OCI-LY3 (cell line): ENCODE measurements around the gene REEP1.

Source experiments
- H2AFZ ChIP-seq: fragments of 200-600, 300-600 bp; shearing (Covaris generic); 2 replicates; pipeline ENCODE4 v1.6.0; 2014; ENCODE audit warnings: antibody characterized with exemption, low read depth, low read length
- H3K27ac ChIP-seq: fragments of 200-600, 300-600 bp; sonication (generic); 2 replicates; pipeline ENCODE4 v1.5.1; 2014; ENCODE audit warnings: mild to moderate bottlenecking, low read length, moderate library complexity, mixed read lengths
- H3K27me3 ChIP-seq: fragments of 200-600, 300-600 bp; sonication (generic); 2 replicates; pipeline ENCODE4 v1.6.1; 2014; ENCODE audit warnings: low read depth, low read length, mixed read lengths
- H3K36me3 ChIP-seq: fragments of 200-600, 300-600 bp; sonication (generic); replicated peaks from 2 replicates; pipeline ENCODE3; 2014; ENCODE audit warnings: low read depth, low read length, mixed read lengths
- H3K4me1 ChIP-seq: fragments of 300-600, 200-600 bp; sonication (generic); 2 replicates; pipeline ENCODE4 v1.6.1; 2014; ENCODE audit warnings: low read length, mixed read lengths
- H3K4me2 ChIP-seq: fragments of 200-600, 300-600 bp; sonication (generic); 2 replicates; pipeline ENCODE4 v1.6.1; 2014; ENCODE audit warnings: low read length, mixed read lengths
- H3K4me3 ChIP-seq: fragments of 300-600, 200-600 bp; sonication (generic); 2 replicates; pipeline ENCODE4 v1.5.1; 2014; ENCODE audit warnings: antibody characterized with exemption, mild to moderate bottlenecking, low read length, moderate library complexity
- H3K79me2 ChIP-seq: fragments of 300-600, 200-600 bp; shearing (Covaris generic); 2 replicates; pipeline ENCODE4 v1.6.1; 2014; ENCODE audit warnings: mild to moderate bottlenecking, low read length, mixed read lengths
- H3K9ac ChIP-seq: fragments of 300-600, 200-600 bp; shearing (Covaris generic); 2 replicates; pipeline ENCODE4 v1.6.0; 2014; ENCODE audit warnings: mild to moderate bottlenecking, low read length, moderate library complexity
- H3K9me3 ChIP-seq: fragments of 200-600, 300-600 bp; shearing (Covaris generic); 2 replicates; pipeline ENCODE4 v1.6.1; 2014; ENCODE audit warnings: low read length, mixed read lengths; ENCODE audit not compliant: insufficient read depth
- H4K20me1 ChIP-seq: fragments of 200-600, 300-600 bp; sonication (generic); 2 replicates; pipeline ENCODE4 v1.6.1; 2016; ENCODE audit warnings: low read length, mixed read lengths; ENCODE audit not compliant: insufficient read depth
- CTCF ChIP-seq: fragments of 200-600, 300-600 bp; sonication (generic); IDR thresholded peaks from 2 replicates; pipeline ENCODE4 v1.5.1; 2014; ENCODE audit warnings: antibody characterized with exemption, low read length, low read depth
- EZH2phosphoT487 ChIP-seq: fragments of 200-600 bp; shearing (Covaris generic); IDR thresholded peaks from 2 replicates; pipeline ENCODE4 v1.6.1; 2018; ENCODE audit warnings: antibody characterized with exemption, mixed run types, low read depth

Gene REEP1

GRCh38 chr2:86313341-86313740, 24.1 kb downstream of the REEP1 start:
- H3K9ac ChIP-seq = no peak overlapping the region
- H3K4me3 ChIP-seq = no peak overlapping the region
- no peaks in the 10 kb centered on the region for H4K20me1 ChIP-seq
- no peaks in the 10 kb centered on the region for H3K36me3 ChIP-seq
- no peaks in the 10 kb centered on the region for H3K9me3 ChIP-seq
- H3K4me1 ChIP-seq = no peaks in the 10 kb centered on the region
- no peaks in the 10 kb centered on the region for H3K79me2 ChIP-seq
- H3K27me3 ChIP-seq = peaks cover 6% of the 10 kb centered on the region
- no peak overlapping the region for H3K4me2 ChIP-seq
- H2AFZ ChIP-seq = no peak overlapping the region
- H3K27ac ChIP-seq = no peak overlapping the region
- TF ChIP-seq CTCF (no peak), EZH2phosphoT487 (no peak)

GRCh38 chr2:86311879-86312278, 25.5 kb downstream of the REEP1 start:
- Histone ChIP-seq H3K79me2 (no peaks in the 10 kb centered on the region), H4K20me1 (no peaks in the 10 kb centered on the region), H3K4me2 (no peak overlapping the region), H3K4me1 (no peaks in the 10 kb centered on the region), H3K9me3 (no peaks in the 10 kb centered on the region), H3K9ac (no peak overlapping the region), H3K4me3 (no peak overlapping the region), H3K27me3 (no peaks in the 10 kb centered on the region), H3K27ac (no peak overlapping the region), H3K36me3 (no peaks in the 10 kb centered on the region), H2AFZ (no peak overlapping the region)
- no peak for TF ChIP-seq CTCF
- TF ChIP-seq EZH2phosphoT487 = no peak

GRCh38 chr2:86309966-86310365, 27.5 kb downstream of the REEP1 start:
- Histone ChIP-seq H3K9ac (no peak overlapping the region), H3K27me3 (no peaks in the 10 kb centered on the region), H4K20me1 (no peaks in the 10 kb centered on the region), H3K79me2 (no peaks in the 10 kb centered on the region), H3K4me1 (no peaks in the 10 kb centered on the region), H3K4me2 (no peak overlapping the region), H3K4me3 (no peak overlapping the region), H3K9me3 (no peaks in the 10 kb centered on the region), H2AFZ (no peak overlapping the region), H3K27ac (no peak overlapping the region), H3K36me3 (no peaks in the 10 kb centered on the region)
- TF ChIP-seq EZH2phosphoT487 (no peak), CTCF (no peak)

GRCh38 chr2:86308984-86309695, 28.3 kb downstream of the REEP1 start:
- no peak overlapping the region for H3K4me2 ChIP-seq
- no peaks in the 10 kb centered on the region for H3K27me3 ChIP-seq

More at GRCh38 chr2:86308984-86309695, 28.3 kb downstream of the REEP1 start:
- Histone ChIP-seq H2AFZ (no peak overlapping the region), H3K36me3 (no peaks in the 10 kb centered on the region), H4K20me1 (no peaks in the 10 kb centered on the region), H3K79me2 (no peaks in the 10 kb centered on the region), H3K9me3 (no peaks in the 10 kb centered on the region), H3K27ac (no peak overlapping the region), H3K4me1 (no peaks in the 10 kb centered on the region), H3K4me3 (no peak overlapping the region), H3K9ac (no peak overlapping the region)
- TF ChIP-seq EZH2phosphoT487 = no peak
- no peak for TF ChIP-seq CTCF
